ENCODE results near the gene USP17L29. TPM values are rescaled to one million over a fixed set of nuclear protein-coding genes. Genes with fewer than 3 reads are reported as not detected.
A peak's percentile ranks its signal among the peaks of the same experiment; 100 is the strongest.
"Not testable (repeated sequence)": the region's sequence is repeated elsewhere in the genome, so short reads cannot be mapped to it uniquely, and the experiment has no call there.

USP17L29 gene, protein sequence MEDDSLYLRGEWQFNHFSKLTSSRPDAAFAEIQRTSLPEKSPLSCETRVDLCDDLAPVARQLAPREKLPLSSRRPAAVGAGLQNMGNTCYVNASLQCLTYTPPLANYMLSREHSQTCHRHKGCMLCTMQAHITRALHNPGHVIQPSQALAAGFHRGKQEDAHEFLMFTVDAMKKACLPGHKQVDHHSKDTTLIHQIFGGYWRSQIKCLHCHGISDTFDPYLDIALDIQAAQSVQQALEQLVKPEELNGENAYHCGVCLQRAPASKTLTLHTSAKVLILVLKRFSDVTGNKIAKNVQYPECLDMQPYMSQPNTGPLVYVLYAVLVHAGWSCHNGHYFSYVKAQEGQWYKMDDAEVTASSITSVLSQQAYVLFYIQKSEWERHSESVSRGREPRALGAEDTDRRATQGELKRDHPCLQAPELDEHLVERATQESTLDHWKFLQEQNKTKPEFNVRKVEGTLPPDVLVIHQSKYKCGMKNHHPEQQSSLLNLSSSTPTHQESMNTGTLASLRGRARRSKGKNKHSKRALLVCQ
- total RNA-seq, result not detected

DNA sequence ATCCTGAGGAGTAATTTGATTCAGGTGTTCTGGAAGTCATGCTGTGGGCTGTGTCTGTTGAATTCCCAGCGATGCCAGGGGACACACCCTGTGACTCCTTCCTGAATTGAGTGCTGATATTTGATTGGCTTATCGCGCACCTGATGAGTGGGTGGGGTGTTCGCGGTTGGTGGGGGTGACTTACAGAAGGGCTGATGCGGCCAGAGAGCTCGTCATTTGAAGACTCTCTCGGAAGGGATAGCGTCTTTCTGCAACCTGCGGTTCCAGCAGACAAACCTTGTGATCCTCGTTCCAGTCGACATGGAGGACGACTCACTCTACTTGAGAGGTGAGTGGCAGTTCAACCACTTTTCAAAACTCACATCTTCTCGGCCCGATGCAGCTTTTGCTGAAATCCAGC lies at the start of gene USP17L29:
TSS of gene USP17L29 (plus strand) at position 301 of the 400 bp plus-strand sequence. CDS start at position 301, 0 bp downstream.
- ATAC-seq (replicated peaks in 1 of 2); H3K9me3 Mint-ChIP-seq; H3K36me3 Mint-ChIP-seq (ENCODE audit: insufficient read depth in 2 of 2); H3K4me1 Mint-ChIP-seq (ENCODE audit: low read depth); H3K27me3 Mint-ChIP-seq (ENCODE audit: low read depth); H3K27ac Mint-ChIP-seq; H3K4me3 Mint-ChIP-seq; DNase-seq: not testable (repeated sequence)

GRCh38 chr4:9324191-9324590 lies 29.2 kb upstream of the USP17L29 start:
- not testable (repeated sequence) for H3K9me3 Mint-ChIP-seq; H3K4me1 Mint-ChIP-seq (ENCODE audit: low read depth); H3K36me3 Mint-ChIP-seq (ENCODE audit: insufficient read depth in 2 of 2); H3K4me3 Mint-ChIP-seq; DNase-seq; H3K27me3 Mint-ChIP-seq (ENCODE audit: low read depth); H3K27ac Mint-ChIP-seq; ATAC-seq (replicated peaks in 1 of 2)

GRCh38 chr4:9324865-9325264 lies 28.6 kb upstream of the USP17L29 start, which contains the start of gene USP17L24:
Gene USP17L24, plus strand, starts transcription at chr4:9325165. Its CDS starts 0 bp downstream, at chr4:9325165.
- not testable (repeated sequence) for H3K27ac Mint-ChIP-seq; H3K4me1 Mint-ChIP-seq (ENCODE audit: low read depth)

GRCh38 chr4:9329611-9330010 lies 23.8 kb upstream of the USP17L29 start, which contains the start of gene USP17L25:
Gene USP17L25, plus strand, starts transcription at chr4:9329911. Its CDS starts 0 bp downstream, at chr4:9329911.
- H3K4me1 Mint-ChIP-seq (ENCODE audit: low read depth); H3K27ac Mint-ChIP-seq; H3K9me3 Mint-ChIP-seq; H3K36me3 Mint-ChIP-seq (ENCODE audit: insufficient read depth in 2 of 2); DNase-seq; H3K27me3 Mint-ChIP-seq (ENCODE audit: low read depth); ATAC-seq (replicated peaks in 1 of 2); H3K4me3 Mint-ChIP-seq: not testable (repeated sequence)

More at GRCh38 chr4:9324865-9325264, 28.6 kb upstream of the USP17L29 start, which contains the start of gene USP17L24:
- not testable (repeated sequence) for ATAC-seq (replicated peaks in 1 of 2); DNase-seq; H3K9me3 Mint-ChIP-seq; H3K36me3 Mint-ChIP-seq (ENCODE audit: insufficient read depth in 2 of 2); H3K4me3 Mint-ChIP-seq; H3K27me3 Mint-ChIP-seq (ENCODE audit: low read depth)

- not testable (repeated sequence) for H3K9me3 Mint-ChIP-seq; H3K4me1 Mint-ChIP-seq (ENCODE audit: low read depth); H3K4me3 Mint-ChIP-seq; DNase-seq; H3K27ac Mint-ChIP-seq; ATAC-seq (replicated peaks in 1 of 2); H3K27me3 Mint-ChIP-seq (ENCODE audit: low read depth); H3K36me3 Mint-ChIP-seq (ENCODE audit: insufficient read depth in 2 of 2)
These were observed 19.1 kb upstream of the USP17L29 start, which contains the start of gene USP17L26 for GRCh38 chr4:9334358-9334757. Gene USP17L26, plus strand, starts transcription at chr4:9334658. Its CDS starts 0 bp downstream, at chr4:9334658.

- H3K4me3 Mint-ChIP-seq; H3K27me3 Mint-ChIP-seq (ENCODE audit: low read depth); ATAC-seq (replicated peaks in 1 of 2); H3K36me3 Mint-ChIP-seq (ENCODE audit: insufficient read depth in 2 of 2); H3K9me3 Mint-ChIP-seq; H3K27ac Mint-ChIP-seq; H3K4me1 Mint-ChIP-seq (ENCODE audit: low read depth); DNase-seq: not testable (repeated sequence)
These were observed 14.3 kb upstream of the USP17L29 start, which contains the start of gene USP17L5 for GRCh38 chr4:9339103-9339502. Gene USP17L5, plus strand, starts transcription at chr4:9339403. Its CDS starts 0 bp downstream, at chr4:9339403.

DNA sequence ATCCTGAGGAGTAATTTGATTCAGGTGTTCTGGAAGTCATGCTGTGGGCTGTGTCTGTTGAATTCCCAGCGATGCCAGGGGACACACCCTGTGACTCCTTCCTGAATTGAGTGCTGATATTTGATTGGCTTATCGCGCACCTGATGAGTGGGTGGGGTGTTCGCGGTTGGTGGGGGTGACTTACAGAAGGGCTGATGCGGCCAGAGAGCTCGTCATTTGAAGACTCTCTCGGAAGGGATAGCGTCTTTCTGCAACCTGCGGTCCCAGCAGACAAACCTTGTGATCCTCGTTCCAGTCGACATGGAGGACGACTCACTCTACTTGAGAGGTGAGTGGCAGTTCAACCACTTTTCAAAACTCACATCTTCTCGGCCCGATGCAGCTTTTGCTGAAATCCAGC lies 9.6 kb upstream of the USP17L29 start, which contains the start of gene USP17L27:
TSS of gene USP17L27 (plus strand) at position 301 of the 400 bp plus-strand sequence. CDS start at position 301, 0 bp downstream.
- not testable (repeated sequence) for H3K36me3 Mint-ChIP-seq (ENCODE audit: insufficient read depth in 2 of 2); DNase-seq; H3K4me3 Mint-ChIP-seq; ATAC-seq (replicated peaks in 1 of 2); H3K4me1 Mint-ChIP-seq (ENCODE audit: low read depth); H3K27ac Mint-ChIP-seq; H3K27me3 Mint-ChIP-seq (ENCODE audit: low read depth); H3K9me3 Mint-ChIP-seq

DNA sequence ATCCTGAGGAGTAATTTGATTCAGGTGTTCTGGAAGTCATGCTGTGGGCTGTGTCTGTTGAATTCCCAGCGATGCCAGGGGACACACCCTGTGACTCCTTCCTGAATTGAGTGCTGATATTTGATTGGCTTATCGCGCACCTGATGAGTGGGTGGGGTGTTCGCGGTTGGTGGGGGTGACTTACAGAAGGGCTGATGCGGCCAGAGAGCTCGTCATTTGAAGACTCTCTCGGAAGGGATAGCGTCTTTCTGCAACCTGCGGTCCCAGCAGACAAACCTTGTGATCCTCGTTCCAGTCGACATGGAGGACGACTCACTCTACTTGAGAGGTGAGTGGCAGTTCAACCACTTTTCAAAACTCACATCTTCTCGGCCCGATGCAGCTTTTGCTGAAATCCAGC lies 4.8 kb upstream of the USP17L29 start, which contains the start of gene USP17L28:
TSS of gene USP17L28 (plus strand) at position 301 of the 400 bp plus-strand sequence. CDS start at position 301, 0 bp downstream.
- not testable (repeated sequence) for H3K36me3 Mint-ChIP-seq (ENCODE audit: insufficient read depth in 2 of 2)

GRCh38 chr4:9350866-9351265 lies 2.6 kb upstream of the USP17L29 start:
- not testable (repeated sequence) for H3K27me3 Mint-ChIP-seq (ENCODE audit: low read depth)

More for the DNA sequence above, 4.8 kb upstream of the USP17L29 start, which contains the start of gene USP17L28:
- H3K9me3 Mint-ChIP-seq; H3K27me3 Mint-ChIP-seq (ENCODE audit: low read depth); ATAC-seq (replicated peaks in 1 of 2); DNase-seq; H3K4me1 Mint-ChIP-seq (ENCODE audit: low read depth); H3K4me3 Mint-ChIP-seq; H3K27ac Mint-ChIP-seq: not testable (repeated sequence)

DNA sequence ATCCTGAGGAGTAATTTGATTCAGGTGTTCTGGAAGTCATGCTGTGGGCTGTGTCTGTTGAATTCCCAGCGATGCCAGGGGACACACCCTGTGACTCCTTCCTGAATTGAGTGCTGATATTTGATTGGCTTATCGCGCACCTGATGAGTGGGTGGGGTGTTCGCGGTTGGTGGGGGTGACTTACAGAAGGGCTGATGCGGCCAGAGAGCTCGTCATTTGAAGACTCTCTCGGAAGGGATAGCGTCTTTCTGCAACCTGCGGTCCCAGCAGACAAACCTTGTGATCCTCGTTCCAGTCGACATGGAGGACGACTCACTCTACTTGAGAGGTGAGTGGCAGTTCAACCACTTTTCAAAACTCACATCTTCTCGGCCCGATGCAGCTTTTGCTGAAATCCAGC lies 9.4 kb downstream of the USP17L29 start, which contains the start of gene USP17L30:
TSS of gene USP17L30 (plus strand) at position 301 of the 400 bp plus-strand sequence. CDS start at position 301, 0 bp downstream.
- H3K36me3 Mint-ChIP-seq (ENCODE audit: insufficient read depth in 2 of 2), result not testable (repeated sequence)

More at GRCh38 chr4:9350866-9351265, 2.6 kb upstream of the USP17L29 start:
- not testable (repeated sequence) for ATAC-seq (replicated peaks in 1 of 2); H3K4me1 Mint-ChIP-seq (ENCODE audit: low read depth); DNase-seq; H3K9me3 Mint-ChIP-seq; H3K27ac Mint-ChIP-seq; H3K4me3 Mint-ChIP-seq; H3K36me3 Mint-ChIP-seq (ENCODE audit: insufficient read depth in 2 of 2)

DNA sequence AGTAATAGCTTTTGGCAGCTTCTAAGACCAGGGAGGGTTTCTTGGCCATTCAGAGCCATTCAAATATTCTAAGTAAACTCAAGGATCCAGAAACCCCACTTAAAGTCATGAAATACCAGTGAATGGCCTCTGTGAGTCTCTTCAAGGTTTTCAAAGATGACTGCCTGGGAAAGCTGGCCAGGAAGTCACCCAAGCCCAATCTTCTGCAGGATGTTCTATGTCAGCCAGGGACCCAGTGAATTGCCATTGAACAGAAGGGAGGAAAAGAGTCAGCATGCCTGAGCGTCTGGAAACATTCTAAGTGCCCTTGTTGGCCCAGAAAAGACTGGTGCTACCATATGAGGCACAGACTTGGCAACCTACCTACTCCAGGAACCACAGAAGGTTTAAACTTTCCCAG lies 26.4 kb downstream of the USP17L29 start:
- not testable (repeated sequence) for H3K36me3 Mint-ChIP-seq (ENCODE audit: insufficient read depth in 2 of 2); DNase-seq; H3K4me3 Mint-ChIP-seq

More for the DNA sequence above, 9.4 kb downstream of the USP17L29 start, which contains the start of gene USP17L30:
- H3K27ac Mint-ChIP-seq; H3K4me3 Mint-ChIP-seq; ATAC-seq (replicated peaks in 1 of 2); H3K4me1 Mint-ChIP-seq (ENCODE audit: low read depth); DNase-seq; H3K27me3 Mint-ChIP-seq (ENCODE audit: low read depth); H3K9me3 Mint-ChIP-seq: not testable (repeated sequence)

DNA sequence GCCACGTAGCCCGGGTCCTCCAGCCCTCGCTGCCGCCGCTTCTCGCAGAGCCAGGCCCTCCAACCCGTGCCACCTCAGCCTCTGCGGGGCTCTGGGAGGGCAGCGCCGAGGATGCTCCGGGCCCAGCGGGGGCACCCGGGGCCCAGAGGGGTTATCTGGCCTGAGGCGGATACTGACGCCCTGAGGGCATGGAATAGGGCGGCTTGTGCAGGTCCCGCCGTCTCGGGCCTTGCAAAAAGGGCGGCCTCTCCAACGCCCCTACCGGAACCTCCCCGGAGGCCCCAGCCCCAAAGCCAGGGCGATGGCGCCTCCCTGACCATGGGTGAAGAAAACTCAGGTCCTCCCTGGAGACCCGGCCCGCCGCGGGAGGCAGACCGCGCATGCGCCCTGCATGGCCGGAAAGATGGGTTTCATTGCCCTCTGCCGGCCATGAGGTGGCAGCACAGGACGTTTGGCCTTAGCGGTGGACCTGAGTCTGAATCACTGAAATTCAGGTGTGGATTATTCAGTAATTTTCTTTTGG lies 27.6 kb downstream of the USP17L29 start:
- H3K36me3 Mint-ChIP-seq (ENCODE audit: insufficient read depth in 2 of 2); H3K9me3 Mint-ChIP-seq; H3K27ac Mint-ChIP-seq; H3K27me3 Mint-ChIP-seq (ENCODE audit: low read depth); H3K4me1 Mint-ChIP-seq (ENCODE audit: low read depth): not testable (repeated sequence)
- H3K4me3 Mint-ChIP-seq, result peak overlapping the region; percentile 36 to 65
- DNase-seq (peak; percentile 61 to 62), ATAC-seq (replicated peaks in 1 of 2) (peak; percentile 48 to 70)

More for the DNA sequence above, 26.4 kb downstream of the USP17L29 start:
- not testable (repeated sequence) for H3K27ac Mint-ChIP-seq; H3K9me3 Mint-ChIP-seq; H3K4me1 Mint-ChIP-seq (ENCODE audit: low read depth); H3K27me3 Mint-ChIP-seq (ENCODE audit: low read depth); ATAC-seq (replicated peaks in 1 of 2)

GRCh38 chr4:9384126-9384525 lies 30.7 kb downstream of the USP17L29 start:
- Mint-ChIP-seq H3K27ac (no peak overlapping the region), H3K4me3 (no peak overlapping the region), H3K9me3 (no peaks in the 10 kb centered on the region), H3K4me1 (ENCODE audit: low read depth) (peaks cover 4% of the 10 kb centered on the region), H3K27me3 (ENCODE audit: low read depth) (no peaks in the 10 kb centered on the region), H3K36me3 (ENCODE audit: insufficient read depth in 2 of 2) (no peaks in the 10 kb centered on the region)
- ATAC-seq (replicated peaks in 1 of 2), result no peak
- DNase-seq, result no peak

Measured in activated T-cell treated with anti-CD3 and anti-CD28 coated beads, Interleukin-2, amount 50 U/mL, for 72 hours (primary cell).